AG09309 (cell line): ENCODE measurements around the gene CDK5.
A peak's percentile ranks its signal among the peaks of the same experiment; 100 is the strongest.

ENCODE experiments used
- DNase-seq: peaks from one replicate; pipeline ENCODE4 v3.0.0-alpha.2; 2010; ENCODE audit warnings: low read depth
- H3K4me3 ChIP-seq: 2 replicates; pipeline ENCODE4 v1.5.1; 2011; ENCODE audit warnings: mild to moderate bottlenecking, low read depth, low read length, moderate library complexity; ENCODE audit not compliant: control insufficient read depth
- TF ChIP-seq, protein P1 (sequence below): IDR thresholded peaks from 2 replicates; pipeline ENCODE4 v1.5.1; 2011; ENCODE audit warnings: mild to moderate bottlenecking, low read depth, low read length, inconsistent platforms; ENCODE audit not compliant: insufficient read depth, control insufficient read depth; ENCODE audit errors: missing control alignments

The CDK5 gene

GRCh38 chr7:151017953-151018420 lies 39.7 kb downstream of the CDK5 start:
- DNase-seq: no peak
- TF ChIP-seq, protein P1, sequence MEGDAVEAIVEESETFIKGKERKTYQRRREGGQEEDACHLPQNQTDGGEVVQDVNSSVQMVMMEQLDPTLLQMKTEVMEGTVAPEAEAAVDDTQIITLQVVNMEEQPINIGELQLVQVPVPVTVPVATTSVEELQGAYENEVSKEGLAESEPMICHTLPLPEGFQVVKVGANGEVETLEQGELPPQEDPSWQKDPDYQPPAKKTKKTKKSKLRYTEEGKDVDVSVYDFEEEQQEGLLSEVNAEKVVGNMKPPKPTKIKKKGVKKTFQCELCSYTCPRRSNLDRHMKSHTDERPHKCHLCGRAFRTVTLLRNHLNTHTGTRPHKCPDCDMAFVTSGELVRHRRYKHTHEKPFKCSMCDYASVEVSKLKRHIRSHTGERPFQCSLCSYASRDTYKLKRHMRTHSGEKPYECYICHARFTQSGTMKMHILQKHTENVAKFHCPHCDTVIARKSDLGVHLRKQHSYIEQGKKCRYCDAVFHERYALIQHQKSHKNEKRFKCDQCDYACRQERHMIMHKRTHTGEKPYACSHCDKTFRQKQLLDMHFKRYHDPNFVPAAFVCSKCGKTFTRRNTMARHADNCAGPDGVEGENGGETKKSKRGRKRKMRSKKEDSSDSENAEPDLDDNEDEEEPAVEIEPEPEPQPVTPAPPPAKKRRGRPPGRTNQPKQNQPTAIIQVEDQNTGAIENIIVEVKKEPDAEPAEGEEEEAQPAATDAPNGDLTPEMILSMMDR: peak; percentile 96
- no peak overlapping the region for H3K4me3 ChIP-seq

DNA sequence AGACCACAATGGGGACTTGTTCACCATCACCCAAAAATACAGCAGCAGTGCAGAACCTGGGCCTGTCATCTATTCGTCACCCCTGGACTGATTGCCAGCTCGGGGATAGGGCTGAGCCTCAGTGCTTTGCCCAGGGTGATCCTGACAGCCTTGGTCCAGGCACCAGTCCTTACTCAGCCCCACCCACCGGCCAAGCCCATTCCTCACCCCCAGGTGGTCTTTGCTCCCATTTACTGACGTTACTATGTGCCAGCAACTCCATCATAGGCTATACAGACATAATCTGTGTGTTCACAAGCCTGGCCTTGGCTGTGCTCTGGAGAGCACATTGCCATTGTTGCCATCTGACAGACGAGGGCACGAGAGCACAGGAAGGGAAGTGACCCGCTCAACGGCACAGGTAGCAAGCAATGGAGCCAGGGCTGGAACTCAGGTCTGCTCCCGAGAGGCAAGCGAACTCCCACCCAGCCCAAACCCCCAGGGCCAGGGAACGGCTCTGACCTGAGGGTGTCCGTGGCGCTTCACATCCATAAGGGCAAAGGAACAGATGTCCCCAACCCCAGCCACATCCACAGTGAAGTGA lies 40.2 kb downstream of the CDK5 start:
- TF ChIP-seq, protein P1: no peak
- no peak overlapping the region for H3K4me3 ChIP-seq
- DNase-seq: no peak

DNA sequence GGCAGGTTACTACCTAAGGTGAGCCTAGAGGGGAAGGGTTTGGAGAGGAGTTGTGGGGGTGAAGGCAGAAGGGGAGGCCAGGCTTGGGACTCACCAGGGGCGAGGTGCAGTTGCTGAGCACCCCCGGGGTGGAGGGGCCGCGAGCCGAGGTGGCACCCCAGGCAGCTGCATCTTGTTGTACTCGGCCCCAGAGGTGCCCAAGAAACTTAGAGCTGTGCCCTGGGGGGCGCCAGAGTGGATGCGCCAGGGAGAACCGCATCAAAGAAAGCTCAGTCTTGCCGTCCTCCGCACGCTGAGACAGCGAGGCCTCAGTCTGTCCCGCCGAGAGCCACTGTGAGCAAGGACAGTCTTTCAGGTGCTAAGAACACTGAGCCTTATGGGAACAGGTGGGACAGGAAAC lies 40.8 kb downstream of the CDK5 start:
- H3K4me3 ChIP-seq: no peak overlapping the region
- DNase-seq: no peak
- TF ChIP-seq, protein P1: no peak

DNA sequence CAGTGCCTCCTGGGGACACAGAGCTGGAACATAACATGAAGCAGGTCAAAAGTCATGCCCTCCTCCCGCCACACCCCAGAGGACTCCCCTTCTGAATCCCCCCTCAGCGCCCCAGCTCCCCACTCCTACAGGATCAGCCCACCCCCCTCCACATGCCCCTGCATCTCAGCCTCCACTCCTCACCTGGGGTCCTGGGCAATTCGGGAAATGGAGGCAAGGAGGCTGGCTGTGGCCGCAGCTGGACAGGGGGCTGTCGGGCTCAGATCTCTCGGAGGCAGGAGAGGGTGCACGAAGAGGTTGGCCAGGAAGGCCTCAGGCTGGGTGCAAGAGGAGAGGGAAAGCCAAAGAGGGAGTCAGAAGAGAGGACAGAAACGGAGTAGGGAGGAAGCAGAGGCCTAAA lies 41.2 kb downstream of the CDK5 start:
- TF ChIP-seq, protein P1: no peak
- no peak for DNase-seq
- no peak overlapping the region for H3K4me3 ChIP-seq

DNA sequence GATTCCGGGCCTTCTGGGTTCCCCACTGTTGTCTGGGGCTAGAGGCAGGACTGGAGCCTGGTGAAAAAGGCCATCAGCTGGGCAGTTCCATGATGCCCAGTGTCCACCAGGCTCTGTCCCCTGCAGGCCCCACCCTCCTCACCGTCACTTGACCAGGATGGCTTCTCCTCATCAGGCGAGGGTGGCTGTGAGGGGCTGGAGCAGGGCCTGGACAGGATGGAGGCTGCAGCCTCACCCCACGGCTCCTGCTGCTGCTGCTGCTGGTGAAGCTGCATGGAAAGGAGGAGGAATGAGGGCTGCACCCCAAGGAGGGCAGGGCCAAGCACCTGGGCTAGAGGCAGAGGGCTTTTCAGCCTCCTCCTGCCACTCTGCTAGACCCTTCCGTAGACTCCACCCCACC lies 41.7 kb downstream of the CDK5 start:
- H3K4me3 ChIP-seq: no peak overlapping the region
- TF ChIP-seq, protein P1: no peak
- no peak for DNase-seq

- H3K4me3 ChIP-seq: no peak overlapping the region
- no peak for DNase-seq
- TF ChIP-seq, protein P1: no peak
Measured at GRCh38 chr7:151014950-151015349, 42.7 kb downstream of the CDK5 start.
